Upper lobe of left lung (tissue), 4 donors: ENCODE measurements around the gene HS6ST1.

Experiments used
- POLR2A ChIP-seq, 4 donors: fragments of 450-650 bp; IDR thresholded peaks; one replicate each; pipeline ENCODE4 v1.5.1; 2016 to 2017; ENCODE audit warnings: antibody characterized with exemption in 4 of 4, mild to moderate bottlenecking in 2 of 4
- TF ChIP-seq, protein P1 (sequence below), 6 experiments: fragments of 450-650 bp in 4 of 6; fragments of 200-600 bp in 2 of 6; sonication (generic) in 2 of 6; IDR thresholded peaks; one replicate each; pipeline ENCODE4 v1.5.1; 2016 to 2019; ENCODE audit warnings: antibody characterized with exemption in 6 of 6

DNA sequence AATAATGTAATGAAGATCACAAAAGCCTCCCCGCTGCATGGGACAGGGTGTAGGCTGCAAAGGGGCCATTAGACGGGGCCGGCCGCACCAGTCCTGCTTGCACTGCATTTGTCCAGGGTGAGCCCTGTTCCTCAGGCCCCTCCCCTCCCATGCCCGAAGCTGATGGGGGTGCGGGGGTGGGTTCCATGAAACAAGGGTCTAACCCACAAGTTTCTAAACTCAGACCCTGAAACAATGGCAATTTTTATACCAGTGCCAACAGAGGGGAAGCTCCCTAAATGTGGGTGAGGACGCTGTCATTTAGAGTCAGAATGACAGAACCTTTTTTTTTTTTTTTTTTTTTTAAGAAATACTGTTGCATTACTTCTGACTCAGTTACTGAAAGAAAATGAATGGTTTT lies 39.7 kb downstream of the HS6ST1 start:
- no peak for TF ChIP-seq POLR2A (IDR thresholded peaks at IDR 0.05)
- TF ChIP-seq, protein P1, sequence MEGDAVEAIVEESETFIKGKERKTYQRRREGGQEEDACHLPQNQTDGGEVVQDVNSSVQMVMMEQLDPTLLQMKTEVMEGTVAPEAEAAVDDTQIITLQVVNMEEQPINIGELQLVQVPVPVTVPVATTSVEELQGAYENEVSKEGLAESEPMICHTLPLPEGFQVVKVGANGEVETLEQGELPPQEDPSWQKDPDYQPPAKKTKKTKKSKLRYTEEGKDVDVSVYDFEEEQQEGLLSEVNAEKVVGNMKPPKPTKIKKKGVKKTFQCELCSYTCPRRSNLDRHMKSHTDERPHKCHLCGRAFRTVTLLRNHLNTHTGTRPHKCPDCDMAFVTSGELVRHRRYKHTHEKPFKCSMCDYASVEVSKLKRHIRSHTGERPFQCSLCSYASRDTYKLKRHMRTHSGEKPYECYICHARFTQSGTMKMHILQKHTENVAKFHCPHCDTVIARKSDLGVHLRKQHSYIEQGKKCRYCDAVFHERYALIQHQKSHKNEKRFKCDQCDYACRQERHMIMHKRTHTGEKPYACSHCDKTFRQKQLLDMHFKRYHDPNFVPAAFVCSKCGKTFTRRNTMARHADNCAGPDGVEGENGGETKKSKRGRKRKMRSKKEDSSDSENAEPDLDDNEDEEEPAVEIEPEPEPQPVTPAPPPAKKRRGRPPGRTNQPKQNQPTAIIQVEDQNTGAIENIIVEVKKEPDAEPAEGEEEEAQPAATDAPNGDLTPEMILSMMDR (IDR thresholded peaks at IDR 0.05), result no peak
